K562 (cell line): ENCODE data around the gene ITGB2. TPM values are rescaled to one million over a fixed set of nuclear protein-coding genes. Genes with fewer than 3 reads are reported as not detected.
A peak's percentile ranks its signal among the peaks of the same experiment; 100 is the strongest.

Source experiments
- ATAC-seq: fragments of 200-7000 bp; cut with Tn5 transposase; 3 replicates; pipeline ENCODE4 v1.9.1; 2020; ENCODE audit warnings: moderate library complexity
- BruUV-seq: library from RNA; stranded (reverse); fragments of 400-500 nt; replicated peaks from 2 replicates; lab custom pipeline; 2021; lab: Mats Ljungman, UMichigan
- CTCF ChIA-PET: fragments of 300-600 bp; formaldehyde crosslinking; extraction: SDS; loops from one replicate; lab custom pipeline; 2021; ENCODE audit warnings: low intra/inter-chr PET ratio; lab: Yijun Ruan, JAX
- POLR2A ChIA-PET: fragments of 300-600, 350-650 bp; sonication (Branson Sonifier 250); formaldehyde crosslinking; extraction: SDS; loops from one replicate; lab custom pipeline; 2021; ENCODE audit warnings: antibody characterized with exemption, inconsistent platforms; lab: Yijun Ruan, JAX
- DNase-seq, 4 experiments: peaks; one replicate each; pipeline versions ENCODE4 v3.0.0 to v3.0.0-alpha.2; 2011 to 2018; ENCODE audit warnings: low spot score in 3 of 4, mixed read lengths in 3 of 4; ENCODE audit errors: extremely low read depth in 1 of 4
- FAIRE-seq: peaks from 2 replicates; lab custom pipeline; 2011; peaks lifted over from hg19 to GRCh38; lab: Jason Lieb, UNC
- H2AFZ ChIP-seq: 2 replicates; pipeline ENCODE4 v1.6.0; 2011; ENCODE audit warnings: low read depth, low read length, control low read depth, inconsistent platforms
- H3K27ac ChIP-seq: fragments of 200-600 bp; 3 replicates; pipeline ENCODE4 v1.8.0; 2011; ENCODE audit warnings: low read depth, mild to moderate bottlenecking, control low read depth, inconsistent platforms, low read length, moderate library complexity, mixed read lengths; ENCODE audit errors: extremely low read depth
- H3K27me3 ChIP-seq, 2 experiments: fragments of 300-600 bp in 1 of 2; 2 replicates in 1 of 2; 3 replicates in 1 of 2; pipeline versions ENCODE4 v1.6.0 to v1.8.0; 2011; ENCODE audit warnings: inconsistent platforms in 2 of 2, low read length in 2 of 2, mild to moderate bottlenecking in 1 of 2, mixed read lengths in 1 of 2, moderate library complexity in 1 of 2; ENCODE audit not compliant: control insufficient read depth in 2 of 2, insufficient read depth in 2 of 2
- H3K36me3 ChIP-seq: fragments of 300-600 bp; 3 replicates; pipeline ENCODE4 v1.8.0; 2011; ENCODE audit warnings: mild to moderate bottlenecking, low read length, inconsistent platforms; ENCODE audit not compliant: control insufficient read depth, insufficient read depth
- H3K4me1 ChIP-seq, 2 experiments: fragments of 200-600 bp in 1 of 2; replicated peaks in 1 of 2; 2 replicates in 1 of 2; 3 replicates in 1 of 2; pipeline versions ENCODE4 v1.5.1 to v1.8.0; 2011; ENCODE audit warnings: inconsistent platforms in 2 of 2, low read length in 2 of 2, mild to moderate bottlenecking in 1 of 2, mixed read lengths in 1 of 2, moderate library complexity in 1 of 2; ENCODE audit not compliant: control insufficient read depth in 2 of 2, insufficient read depth in 2 of 2
- H3K4me2 ChIP-seq: 2 replicates; pipeline ENCODE4 v1.6.1; 2011; ENCODE audit warnings: low read length, control low read depth, inconsistent platforms, mixed read lengths; ENCODE audit not compliant: insufficient read depth
- H3K4me3 ChIP-seq: fragments of 200-600 bp; sonication (generic), shearing (Covaris generic); 2 replicates; pipeline ENCODE4 v1.5.1; 2016; ENCODE audit warnings: control low read depth, inconsistent platforms
- H3K79me2 ChIP-seq: fragments of 200-600 bp; 3 replicates; pipeline ENCODE4 v1.8.0; 2011; ENCODE audit warnings: low read length, inconsistent platforms; ENCODE audit not compliant: control insufficient read depth, insufficient read depth
- H3K9ac ChIP-seq, 2 experiments: 2 replicates each; pipeline versions ENCODE4 v1.6.0 to v1.6.1; 2011; ENCODE audit warnings: low read depth in 2 of 2, low read length in 2 of 2, control low read depth in 1 of 2, inconsistent platforms in 1 of 2, mild to moderate bottlenecking in 1 of 2, mixed read lengths in 1 of 2; ENCODE audit not compliant: insufficient read depth in 1 of 2
- H3K9me1 ChIP-seq: one replicate; pipeline ENCODE4 v1.6.0; 2011; ENCODE audit warnings: inconsistent platforms, mild to moderate bottlenecking, low read length, moderate library complexity; ENCODE audit not compliant: control insufficient read depth, insufficient read depth
- H3K9me3 ChIP-seq: replicated peaks from 2 replicates; pipeline ENCODE4 v1.5.1; 2011; ENCODE audit warnings: low read depth, low read length, inconsistent platforms; ENCODE audit not compliant: control insufficient read depth, insufficient read depth
- H4K20me1 ChIP-seq: replicated peaks from 2 replicates; pipeline ENCODE4 v1.6.1; 2011; ENCODE audit warnings: low read length, inconsistent platforms, mixed read lengths; ENCODE audit not compliant: control insufficient read depth, insufficient read depth
- ATF3 ChIP-seq, 2 experiments: fragments of 450-650 bp in 1 of 2; sonication (generic) in 1 of 2; formaldehyde crosslinking in 1 of 2; IDR thresholded peaks in 1 of 2; conservative IDR thresholded peaks in 1 of 2; 2 replicates each; pipeline versions ENCODE4 v1.6.1 to v1.8.1; 2016 to 2023; ENCODE audit warnings: mild to moderate bottlenecking in 2 of 2, moderate library complexity in 2 of 2, inconsistent platforms in 1 of 2, missing genetic modification reagents in 1 of 2
- KLF13 ChIP-seq: fragments of 450-650 bp; IDR thresholded peaks from 2 replicates; pipeline ENCODE4 v1.6.1; 2016; ENCODE audit warnings: missing genetic modification characterization, low read depth, mild to moderate bottlenecking, missing compliant biosample characterization, moderate library complexity, borderline replicate concordance
- PURB ChIP-seq: sonication (generic); formaldehyde crosslinking; IDR thresholded peaks from 2 replicates; pipeline ENCODE4 v1.9.0; 2021; ENCODE audit warnings: low read depth, mild to moderate bottlenecking, missing genetic modification reagents
- ZBTB33 ChIP-seq: sonication (generic); formaldehyde crosslinking; IDR thresholded peaks from 2 replicates; pipeline ENCODE4 v1.8.1; 2023; ENCODE audit warnings: mild to moderate bottlenecking, missing genetic modification reagents
- ZBTB34 ChIP-seq: fragments of 250-450 bp; sonication (Bioruptor Pico); IDR thresholded peaks from 2 replicates; pipeline ENCODE4 v1.8.0; 2021; ENCODE audit warnings: mild to moderate bottlenecking, moderate library complexity
- ZNF263 ChIP-seq: sonication (generic); formaldehyde crosslinking; IDR thresholded peaks from 2 replicates; pipeline ENCODE4 v1.8.0; 2022; ENCODE audit warnings: mild to moderate bottlenecking, missing genetic modification reagents, borderline replicate concordance
- WGBS: fragments of 100-300 bp; shearing (Covaris generic); methylation state at CpG from one replicate; pipeline ENCODE4 v1.1.6; 2016; ENCODE audit warnings: low coverage, mixed read lengths; ENCODE audit not compliant: insufficient coverage; ENCODE audit errors: missing lambda C conversion rate; 5-methylcytosine and 5-hydroxymethylcytosine counted together
- in situ Hi-C: fragments of 300-500 bp; cut with MboI; formaldehyde crosslinking; loops from 4 replicates; pipeline ENCODE4 v1.15.0; 2018; ENCODE audit warnings: inconsistent platforms, mixed read lengths
- intact Hi-C: fragments of 100-400 bp; cut with micrococcal nuclease; formaldehyde crosslinking; loops from 2 replicates; pipeline ENCODE4 v1.14.2; 2022
- polyA plus RNA-seq, 8 experiments: library from polyadenylated mRNA; depleted of rRNA in 4 of 8; stranded (reverse) in 5 of 8; unstranded in 3 of 8; fragments of >200 nt; fragmentation: Nextera tagmentation in 2 of 8; fragmentation: Illumina TruSeq in 1 of 8; extraction: Ambion mirVana in 2 of 8; extraction: Trizol in 1 of 8; gene quantifications; 2 replicates each; pipeline versions ENCODE4 v1.2.1 to v1.2.3, GENCODE V29; 2011 to 2014; ENCODE audit warnings: inconsistent platforms in 1 of 8, missing spikeins in 1 of 8
- total RNA-seq, 7 experiments: library from RNA; depleted of rRNA in 6 of 7; stranded (reverse); fragments of >200 nt in 6 of 7; fragmentation: Illumina TruSeq in 2 of 7; extraction: Trizol in 2 of 7; gene quantifications; 2 replicates each; pipeline versions ENCODE4 v1.2.1 to v1.2.3, GENCODE V29; 2011 to 2021; ENCODE audit warnings: low replicate concordance in 1 of 7

The ITGB2 gene
- total and polyA plus RNA-seq, 9 of the 15 experiments (the other 6 are each of a cell fraction or from before 2014, with no cell fraction given) = 0.07 to 1.3 (median 0.51) TPM; not detected in 2

GRCh38 chr21:44896561-44897286 is 24.0 kb downstream of the ITGB2 start:
- H3K4me1 ChIP-seq = peaks cover 6 to 68% of the 10 kb centered on the region in 2 experiments
- no peak for TF ChIP-seq PURB (CRISPR knock-in tag)
- peak; percentile 60; the same call in 1 of the 2 replicates for TF ChIP-seq KLF13 (tag)

GRCh38 chr21:44895859-44896258 is 24.8 kb downstream of the ITGB2 start:
- no peaks in the 10 kb centered on the region for H3K79me2 ChIP-seq
- in situ Hi-C loops = no loop called here
- H3K4me1 ChIP-seq = peaks cover 6 to 69% of the 10 kb centered on the region in 2 experiments
- peaks cover 44 to 86% of the 10 kb centered on the region in 2 experiments for H3K27me3 ChIP-seq
- FAIRE-seq = no peak
- BruUV-seq = no TSS peak
- H3K36me3 ChIP-seq = no peaks in the 10 kb centered on the region
- H4K20me1 ChIP-seq = 0 out of 2 replicates have a peak, but pooled peaks cover 18% of the 10 kb centered on the region
- POLR2A ChIA-PET = interaction anchor here (0.6 to 1.3 kb wide), 4 partner anchors 12 to 78 kb away, joined by 3 to 5 read pairs (median 4); partner anchors contain the start of genes SLX9 and SUMO3
- no peak overlapping the region for H3K9ac ChIP-seq
- peaks cover 3% of the 10 kb centered on the region for H3K9me1 ChIP-seq
- no peak overlapping the region for H3K27ac ChIP-seq
- peak; percentile 97 for TF ChIP-seq ZNF263 (CRISPR knock-in tag)
- peak; percentile 84 for TF ChIP-seq ZBTB33 (CRISPR knock-in tag)
- 0 out of 2 replicates have a peak, but pooled peaks have one; percentile 13 for TF ChIP-seq ATF3 (IDR thresholded peaks at IDR 0.05)
- TF ChIP-seq ATF3 (CRISPR knock-in tag; conservative IDR thresholded peaks at IDR 0.05) = no peak
- no peak for TF ChIP-seq ZBTB34
- TF ChIP-seq, all 486 proteins: peak for 3
- no peak for ATAC-seq
- 68% methylated on average over 11 of the region's 11 CpGs for WGBS
- Histone ChIP-seq H3K4me2 (no peak overlapping the region), H3K9me3 (no peaks in the 10 kb centered on the region), H3K4me3 (no peak overlapping the region), H2AFZ (no peak overlapping the region)
- CTCF ChIA-PET = no interaction called here
- no peak for DNase-seq
- intact Hi-C loops = no loop called here

More at GRCh38 chr21:44896561-44897286, 24.0 kb downstream of the ITGB2 start:
- H3K9me3 ChIP-seq = peaks cover 2% of the 10 kb centered on the region
- no peak overlapping the region for H3K4me3 ChIP-seq
- H3K9me1 ChIP-seq = peaks cover 3% of the 10 kb centered on the region
- WGBS = 30% methylated on average over 25 of the region's 25 CpGs
- 0 out of 2 replicates have a peak, but pooled peaks cover 12% of the 10 kb centered on the region for H4K20me1 ChIP-seq
- in situ Hi-C loops = no loop called here
- DNase-seq (peak in 3 of 4 experiments; percentile 44 to 56 (median 56)), ATAC-seq (no peak), FAIRE-seq (no peak)
- no peak overlapping the region for H3K4me2 ChIP-seq
- peaks cover 41 to 86% of the 10 kb centered on the region in 2 experiments for H3K27me3 ChIP-seq
- no peaks in the 10 kb centered on the region for H3K79me2 ChIP-seq
- no peak overlapping the region for H2AFZ ChIP-seq
- intact Hi-C loops = no loop called here
- CTCF ChIA-PET = no interaction called here
- H3K36me3 ChIP-seq = no peaks in the 10 kb centered on the region
- H3K27ac ChIP-seq = no peak overlapping the region
- POLR2A ChIA-PET = interaction anchor here (0.6 to 1.3 kb wide), 6 partner anchors 13 to 339 kb away, joined by 3 to 5 read pairs (median 3); no protein-coding TSS in a partner anchor
- BruUV-seq = no TSS peak
- H3K9ac ChIP-seq = peak overlapping the region in 1 of 2 experiments; percentile 62; a peak in 2 of 4 replicates
